WTC11 (cell line): ENCODE data around the gene VASN. TPM values are rescaled to one million over a fixed set of nuclear protein-coding genes. Genes with fewer than 3 reads are reported as not detected.

Experiments
- CREB1 ChIP-seq: sonication (generic); formaldehyde crosslinking; IDR thresholded peaks from 2 replicates; pipeline ENCODE4 v1.8.0; 2023; ENCODE audit warnings: mild to moderate bottlenecking, missing genetic modification reagents
- ETV6 ChIP-seq: sonication (generic); formaldehyde crosslinking; IDR thresholded peaks from 2 replicates; pipeline ENCODE4 v1.8.1; 2022; ENCODE audit warnings: mild to moderate bottlenecking, missing genetic modification reagents
- FOXP1 ChIP-seq: sonication (generic); formaldehyde crosslinking; IDR thresholded peaks from 2 replicates; pipeline ENCODE4 v1.8.0; 2022; ENCODE audit warnings: missing genetic modification reagents, mild to moderate bottlenecking, moderate library complexity, borderline replicate concordance
- FOXP4 ChIP-seq: sonication (generic); formaldehyde crosslinking; IDR thresholded peaks from 2 replicates; pipeline ENCODE4 v1.8.0; 2022; ENCODE audit warnings: mild to moderate bottlenecking, missing genetic modification reagents
- GABPB1 ChIP-seq: sonication (generic); formaldehyde crosslinking; IDR thresholded peaks from 2 replicates; pipeline ENCODE4 v1.8.1; 2023; ENCODE audit warnings: mild to moderate bottlenecking, missing genetic modification reagents
- GTF2I ChIP-seq: fragments of 250-450 bp; sonication (Bioruptor Pico); conservative IDR thresholded peaks from 2 replicates; pipeline ENCODE4 v1.4.0; 2021; ENCODE audit warnings: mild to moderate bottlenecking
- IRF1 ChIP-seq: sonication (generic); formaldehyde crosslinking; IDR thresholded peaks from 2 replicates; pipeline ENCODE4 v1.8.0; 2023; ENCODE audit warnings: missing genetic modification reagents
- MYBL2 ChIP-seq: sonication (generic); formaldehyde crosslinking; IDR thresholded peaks from 2 replicates; pipeline ENCODE4 v1.8.1; 2023; ENCODE audit warnings: mild to moderate bottlenecking, moderate library complexity, missing genetic modification reagents
- NFYB ChIP-seq: sonication (generic); formaldehyde crosslinking; conservative IDR thresholded peaks from 2 replicates; pipeline ENCODE4 v1.8.0; 2022; ENCODE audit warnings: low read depth, missing genetic modification reagents
- PRRX2 ChIP-seq: fragments of 250-450 bp; sonication (Bioruptor Pico); IDR thresholded peaks from 2 replicates; pipeline ENCODE4 v1.8.0; 2021; ENCODE audit warnings: mild to moderate bottlenecking
- SOX15 ChIP-seq: fragments of 250-450 bp; sonication (Bioruptor Pico); IDR thresholded peaks from 2 replicates; pipeline ENCODE4 v1.9.0; 2021; ENCODE audit warnings: mild to moderate bottlenecking
- ZBTB21 ChIP-seq: sonication (generic); formaldehyde crosslinking; IDR thresholded peaks from 2 replicates; pipeline ENCODE4 v1.8.1; 2023; ENCODE audit warnings: mild to moderate bottlenecking, missing genetic modification reagents, borderline replicate concordance
- ZMAT4 ChIP-seq: fragments of 250-450 bp; sonication (Bioruptor Pico); IDR thresholded peaks from 2 replicates; pipeline ENCODE4 v1.9.0; 2021; ENCODE audit warnings: mild to moderate bottlenecking
- ZNF281 ChIP-seq: sonication (generic); formaldehyde crosslinking; IDR thresholded peaks from 2 replicates; pipeline ENCODE4 v1.8.0; 2023; ENCODE audit warnings: mild to moderate bottlenecking, missing genetic modification reagents
- ZNF317 ChIP-seq: sonication (generic); formaldehyde crosslinking; IDR thresholded peaks from 2 replicates; pipeline ENCODE4 v1.8.1; 2023; ENCODE audit warnings: low read depth, mild to moderate bottlenecking, moderate library complexity, missing genetic modification reagents, borderline replicate concordance
- ZNF423 ChIP-seq: fragments of 250-450 bp; sonication (Bioruptor Pico); IDR thresholded peaks from 2 replicates; pipeline ENCODE4 v2.1.2; 2022; ENCODE audit warnings: mild to moderate bottlenecking, moderate library complexity
- ZNF532 ChIP-seq: fragments of 250-450 bp; sonication (Bioruptor Pico); IDR thresholded peaks from 2 replicates; pipeline ENCODE4 v1.9.0; 2021; ENCODE audit warnings: mild to moderate bottlenecking, borderline replicate concordance
- total RNA-seq: library from RNA; stranded (reverse); gene quantifications from 3 replicates; pipeline ENCODE4 v1.2.3, GENCODE V29; 2021
- TF ChIP-seq, protein P1 (sequence below): sonication (generic); formaldehyde crosslinking; IDR thresholded peaks from 2 replicates; pipeline ENCODE4 v1.8.1; 2022; ENCODE audit warnings: low read depth, mild to moderate bottlenecking, moderate library complexity, missing genetic modification reagents, borderline replicate concordance
- TF ChIP-seq, protein P2 (sequence below): sonication (generic); formaldehyde crosslinking; IDR thresholded peaks from 2 replicates; pipeline ENCODE4 v1.8.1; 2023; ENCODE audit warnings: mild to moderate bottlenecking, missing genetic modification reagents

The VASN gene
- total RNA-seq, 1 experiment from 2014 or later: 8.0 TPM

DNA sequence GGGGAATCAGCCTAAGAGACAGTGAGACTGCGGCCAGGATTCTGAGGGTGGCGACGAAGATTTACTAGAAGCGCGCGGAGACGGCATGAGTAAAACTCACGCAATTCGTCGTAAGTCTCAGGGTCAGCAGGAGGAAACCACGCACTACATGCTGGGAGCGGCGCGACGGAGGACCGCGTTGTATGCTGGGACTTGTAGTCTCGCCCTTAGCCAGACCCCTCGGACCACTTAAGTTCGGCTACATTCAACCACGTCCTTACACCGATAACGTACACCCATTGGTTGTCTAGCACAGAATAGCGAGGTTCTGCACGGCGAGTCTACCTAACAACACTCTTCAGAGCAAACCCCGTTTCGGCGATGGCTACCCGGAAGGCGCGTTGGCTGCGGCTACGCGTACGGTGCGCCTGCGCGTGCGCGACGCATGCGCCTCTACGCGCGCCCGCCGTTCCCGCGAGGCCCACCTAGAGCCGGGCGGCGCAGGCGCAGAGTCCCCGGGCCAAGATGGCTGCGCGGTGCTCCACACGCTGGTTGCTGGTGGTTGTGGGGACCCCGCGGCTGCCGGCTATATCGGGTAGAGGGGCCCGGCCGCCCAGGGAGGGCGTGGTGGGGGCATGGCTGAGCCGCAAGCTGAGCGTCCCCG, 53.9 kb downstream of the VASN start, which contains the start of gene DNAJA3 (continued):
- TF ChIP-seq FOXP4 (CRISPR knock-in tag) (peak; percentile 16; the same call in 1 of the 2 replicates), IRF1 (CRISPR knock-in tag) (peak; percentile 67; the same call in 1 of the 2 replicates), ZBTB21 (CRISPR knock-in tag) (no peak), MYBL2 (CRISPR knock-in tag) (no peak), PRRX2 (CRISPR knock-in tag) (no peak), ZNF281 (CRISPR knock-in tag) (no peak), GTF2I (no peak), ZNF532 (CRISPR knock-in tag) (no peak), ZNF423 (no peak), ETV6 (CRISPR knock-in tag) (peak; percentile 94), FOXP1 (CRISPR knock-in tag) (no peak), CREB1 (CRISPR knock-in tag) (no peak), NFYB (CRISPR knock-in tag) (no peak), ZMAT4 (CRISPR knock-in tag) (no peak), SOX15 (CRISPR knock-in tag) (no peak), ZNF317 (CRISPR knock-in tag) (no peak), GABPB1 (CRISPR knock-in tag) (peak; percentile 95)
- TF ChIP-seq, protein P1, sequence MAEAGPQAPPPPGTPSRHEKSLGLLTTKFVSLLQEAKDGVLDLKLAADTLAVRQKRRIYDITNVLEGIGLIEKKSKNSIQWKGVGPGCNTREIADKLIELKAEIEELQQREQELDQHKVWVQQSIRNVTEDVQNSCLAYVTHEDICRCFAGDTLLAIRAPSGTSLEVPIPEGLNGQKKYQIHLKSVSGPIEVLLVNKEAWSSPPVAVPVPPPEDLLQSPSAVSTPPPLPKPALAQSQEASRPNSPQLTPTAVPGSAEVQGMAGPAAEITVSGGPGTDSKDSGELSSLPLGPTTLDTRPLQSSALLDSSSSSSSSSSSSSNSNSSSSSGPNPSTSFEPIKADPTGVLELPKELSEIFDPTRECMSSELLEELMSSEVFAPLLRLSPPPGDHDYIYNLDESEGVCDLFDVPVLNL: peak; percentile 28; the same call in 1 of the 2 replicates
- TF ChIP-seq, protein P2, sequence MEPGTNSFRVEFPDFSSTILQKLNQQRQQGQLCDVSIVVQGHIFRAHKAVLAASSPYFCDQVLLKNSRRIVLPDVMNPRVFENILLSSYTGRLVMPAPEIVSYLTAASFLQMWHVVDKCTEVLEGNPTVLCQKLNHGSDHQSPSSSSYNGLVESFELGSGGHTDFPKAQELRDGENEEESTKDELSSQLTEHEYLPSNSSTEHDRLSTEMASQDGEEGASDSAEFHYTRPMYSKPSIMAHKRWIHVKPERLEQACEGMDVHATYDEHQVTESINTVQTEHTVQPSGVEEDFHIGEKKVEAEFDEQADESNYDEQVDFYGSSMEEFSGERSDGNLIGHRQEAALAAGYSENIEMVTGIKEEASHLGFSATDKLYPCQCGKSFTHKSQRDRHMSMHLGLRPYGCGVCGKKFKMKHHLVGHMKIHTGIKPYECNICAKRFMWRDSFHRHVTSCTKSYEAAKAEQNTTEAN: no peak
